ENCODE data around the gene MAPRE2.

Gene MAPRE2

GRCh38 chr18:35061336-35061735 lies 20.1 kb downstream of the MAPRE2 start:
- peak overlapping the region; percentile 33 for H3K27ac ChIP-seq (replicated peaks; ENCODE audit: low read length)
- WGBS, 2 donors (ENCODE audit: extremely low coverage in 2 of 2, insufficient read length in 2 of 2, insufficient replicate concordance in 1 of 2) = no CpG with 5 or more reads among the region's 7 CpGs
- H2BK5ac ChIP-seq (ENCODE audit: low read length) = no peak overlapping the region
- H4K91ac ChIP-seq (ENCODE audit: low read depth, low read length, poor library complexity) = no peak overlapping the region
- H2BK15ac ChIP-seq (ENCODE audit: low read length) = no peak overlapping the region
- H2AK5ac ChIP-seq (ENCODE audit: low read depth, low read length) = no peak overlapping the region
- no peak overlapping the region for H3K14ac ChIP-seq (ENCODE audit: low read length)
- no peak overlapping the region for H2BK120ac ChIP-seq (ENCODE audit: low read depth, low read length)
- H3K79me1 ChIP-seq (ENCODE audit: low read depth, low read length) = peaks cover 2% of the 10 kb centered on the region
- H3K36me3 ChIP-seq (replicated peaks in 1 of 2; ENCODE audit: control insufficient read depth in 2 of 2, insufficient read depth in 2 of 2, low read length in 2 of 2) = no peaks in the 10 kb centered on the region
- no peak overlapping the region for H3K4me2 ChIP-seq (ENCODE audit: insufficient read depth, low read length, poor library complexity, severe bottlenecking)
- no peaks in the 10 kb centered on the region for H3K27me3 ChIP-seq (ENCODE audit: control insufficient read depth in 3 of 3, insufficient read depth in 3 of 3, low read depth in 1 of 3, low read length in 3 of 3)
- DNase-seq (ENCODE audit: low spot score) = no peak
- H3K4me1 ChIP-seq (ENCODE audit: control insufficient read depth in 2 of 2, insufficient read depth in 1 of 2, low read depth in 1 of 2, low read length in 2 of 2) = peaks cover 10 to 15% of the 10 kb centered on the region in 2 donors
- no peak overlapping the region for H3K4ac ChIP-seq (ENCODE audit: low read length)
- no peak overlapping the region for H3K9ac ChIP-seq (ENCODE audit: low read depth, low read length, poor library complexity)
- no peak overlapping the region for H3K4me3 ChIP-seq (ENCODE audit: low read length in 2 of 2)
- H2AFZ ChIP-seq (ENCODE audit: low read length) = peak overlapping the region; percentile 46
- no peak overlapping the region for H3K18ac ChIP-seq (ENCODE audit: low read length)
- no peak overlapping the region for H2BK12ac ChIP-seq (ENCODE audit: low read length)
- H3K23ac ChIP-seq (ENCODE audit: low read depth, low read length, poor library complexity) = no peak overlapping the region
- no peaks in the 10 kb centered on the region for H3K9me3 ChIP-seq (replicated peaks in 1 of 2; ENCODE audit: control insufficient read depth in 2 of 2, insufficient read depth in 1 of 2, low read depth in 1 of 2, low read length in 2 of 2)
- H4K8ac ChIP-seq (ENCODE audit: low read depth, low read length) = no peak overlapping the region

GRCh38 chr18:35061804-35062203 lies 20.6 kb downstream of the MAPRE2 start:
- Histone ChIP-seq H4K8ac (ENCODE audit: low read depth, low read length) (no peak overlapping the region), H2BK12ac (ENCODE audit: low read length) (no peak overlapping the region), H4K91ac (ENCODE audit: low read depth, low read length, poor library complexity) (no peak overlapping the region), H3K4ac (ENCODE audit: low read length) (no peak overlapping the region), H2BK120ac (ENCODE audit: low read depth, low read length) (no peak overlapping the region), H3K4me3 (ENCODE audit: low read length in 2 of 2) (no peak overlapping the region), H3K23ac (ENCODE audit: low read depth, low read length, poor library complexity) (no peak overlapping the region), H2AFZ (ENCODE audit: low read length) (peak overlapping the region; percentile 46), H3K9ac (ENCODE audit: low read depth, low read length, poor library complexity) (no peak overlapping the region), H2BK15ac (ENCODE audit: low read length) (no peak overlapping the region), H3K79me1 (ENCODE audit: low read depth, low read length) (peaks cover 2% of the 10 kb centered on the region), H3K18ac (ENCODE audit: low read length) (no peak overlapping the region), H3K9me3 (replicated peaks in 1 of 2; ENCODE audit: control insufficient read depth in 2 of 2, insufficient read depth in 1 of 2, low read depth in 1 of 2, low read length in 2 of 2) (no peaks in the 10 kb centered on the region), H2BK5ac (ENCODE audit: low read length) (no peak overlapping the region), H3K27me3 (ENCODE audit: control insufficient read depth in 3 of 3, insufficient read depth in 3 of 3, low read depth in 1 of 3, low read length in 3 of 3) (no peaks in the 10 kb centered on the region), H3K14ac (ENCODE audit: low read length) (no peak overlapping the region), H2AK5ac (ENCODE audit: low read depth, low read length) (no peak overlapping the region), H3K36me3 (replicated peaks in 1 of 2; ENCODE audit: control insufficient read depth in 2 of 2, insufficient read depth in 2 of 2, low read length in 2 of 2) (no peaks in the 10 kb centered on the region), H3K4me2 (ENCODE audit: insufficient read depth, low read length, poor library complexity, severe bottlenecking) (no peak overlapping the region), H3K27ac (replicated peaks; ENCODE audit: low read length) (peak overlapping the region; percentile 33), H3K4me1 (ENCODE audit: control insufficient read depth in 2 of 2, insufficient read depth in 1 of 2, low read depth in 1 of 2, low read length in 2 of 2) (peaks cover 10 to 15% of the 10 kb centered on the region in 2 donors)
- no peak for DNase-seq (ENCODE audit: low spot score)
- WGBS, 2 donors (ENCODE audit: extremely low coverage in 2 of 2, insufficient read length in 2 of 2, insufficient replicate concordance in 1 of 2) = no CpG with 5 or more reads among the region's 7 CpGs

- no peak overlapping the region for H2BK12ac ChIP-seq (ENCODE audit: low read length)
- H3K18ac ChIP-seq (ENCODE audit: low read length) = no peak overlapping the region
- H2AK5ac ChIP-seq (ENCODE audit: low read depth, low read length) = no peak overlapping the region
- H3K14ac ChIP-seq (ENCODE audit: low read length) = no peak overlapping the region
- H4K8ac ChIP-seq (ENCODE audit: low read depth, low read length) = no peak overlapping the region
- H3K9me3 ChIP-seq (replicated peaks in 1 of 2; ENCODE audit: control insufficient read depth in 2 of 2, insufficient read depth in 1 of 2, low read depth in 1 of 2, low read length in 2 of 2) = no peaks in the 10 kb centered on the region
- no peaks in the 10 kb centered on the region for H3K27me3 ChIP-seq (ENCODE audit: control insufficient read depth in 3 of 3, insufficient read depth in 3 of 3, low read depth in 1 of 3, low read length in 3 of 3)
- H3K27ac ChIP-seq (replicated peaks; ENCODE audit: low read length) = no peak overlapping the region
- DNase-seq (ENCODE audit: low spot score) = no peak
- H2BK5ac ChIP-seq (ENCODE audit: low read length) = no peak overlapping the region
- H3K4ac ChIP-seq (ENCODE audit: low read length) = no peak overlapping the region
- H3K23ac ChIP-seq (ENCODE audit: low read depth, low read length, poor library complexity) = no peak overlapping the region
- H3K4me1 ChIP-seq (ENCODE audit: control insufficient read depth in 2 of 2, insufficient read depth in 1 of 2, low read depth in 1 of 2, low read length in 2 of 2) = peaks cover 10 to 15% of the 10 kb centered on the region in 2 donors
- no peaks in the 10 kb centered on the region for H3K36me3 ChIP-seq (replicated peaks in 1 of 2; ENCODE audit: control insufficient read depth in 2 of 2, insufficient read depth in 2 of 2, low read length in 2 of 2)
- WGBS, 2 donors (ENCODE audit: extremely low coverage in 2 of 2, insufficient read length in 2 of 2, insufficient replicate concordance in 1 of 2) = no CpG with 5 or more reads among the region's 5 CpGs
- peaks cover 2% of the 10 kb centered on the region for H3K79me1 ChIP-seq (ENCODE audit: low read depth, low read length)
- no peak overlapping the region for H2BK120ac ChIP-seq (ENCODE audit: low read depth, low read length)
- no peak overlapping the region for H3K4me3 ChIP-seq (ENCODE audit: low read length in 2 of 2)
- H2AFZ ChIP-seq (ENCODE audit: low read length) = no peak overlapping the region
- no peak overlapping the region for H4K91ac ChIP-seq (ENCODE audit: low read depth, low read length, poor library complexity)
- H3K9ac ChIP-seq (ENCODE audit: low read depth, low read length, poor library complexity) = no peak overlapping the region
- H3K4me2 ChIP-seq (ENCODE audit: insufficient read depth, low read length, poor library complexity, severe bottlenecking) = no peak overlapping the region
- H2BK15ac ChIP-seq (ENCODE audit: low read length) = no peak overlapping the region
Observed at GRCh38 chr18:35062408-35062807, 21.2 kb downstream of the MAPRE2 start.

- Histone ChIP-seq H2AK5ac (ENCODE audit: low read depth, low read length) (no peak overlapping the region), H4K8ac (ENCODE audit: low read depth, low read length) (no peak overlapping the region), H2BK15ac (ENCODE audit: low read length) (no peak overlapping the region), H3K23ac (ENCODE audit: low read depth, low read length, poor library complexity) (no peak overlapping the region), H2BK120ac (ENCODE audit: low read depth, low read length) (no peak overlapping the region), H2BK12ac (ENCODE audit: low read length) (no peak overlapping the region), H3K79me1 (ENCODE audit: low read depth, low read length) (peaks cover 2% of the 10 kb centered on the region), H2AFZ (ENCODE audit: low read length) (no peak overlapping the region), H3K9me3 (replicated peaks in 1 of 2; ENCODE audit: control insufficient read depth in 2 of 2, insufficient read depth in 1 of 2, low read depth in 1 of 2, low read length in 2 of 2) (no peaks in the 10 kb centered on the region), H3K4me3 (ENCODE audit: low read length in 2 of 2) (no peak overlapping the region), H3K27ac (replicated peaks; ENCODE audit: low read length) (no peak overlapping the region), H3K4me2 (ENCODE audit: insufficient read depth, low read length, poor library complexity, severe bottlenecking) (no peak overlapping the region), H3K27me3 (ENCODE audit: control insufficient read depth in 3 of 3, insufficient read depth in 3 of 3, low read depth in 1 of 3, low read length in 3 of 3) (no peaks in the 10 kb centered on the region), H3K18ac (ENCODE audit: low read length) (no peak overlapping the region), H3K4ac (ENCODE audit: low read length) (no peak overlapping the region), H2BK5ac (ENCODE audit: low read length) (no peak overlapping the region), H3K4me1 (ENCODE audit: control insufficient read depth in 2 of 2, insufficient read depth in 1 of 2, low read depth in 1 of 2, low read length in 2 of 2) (peaks cover 10 to 15% of the 10 kb centered on the region in 2 donors), H3K9ac (ENCODE audit: low read depth, low read length, poor library complexity) (no peak overlapping the region), H3K36me3 (replicated peaks in 1 of 2; ENCODE audit: control insufficient read depth in 2 of 2, insufficient read depth in 2 of 2, low read length in 2 of 2) (no peaks in the 10 kb centered on the region), H3K14ac (ENCODE audit: low read length) (no peak overlapping the region), H4K91ac (ENCODE audit: low read depth, low read length, poor library complexity) (no peak overlapping the region)
- no peak for DNase-seq (ENCODE audit: low spot score)
- WGBS, 2 donors (ENCODE audit: extremely low coverage in 2 of 2, insufficient read length in 2 of 2, insufficient replicate concordance in 1 of 2) = no CpG with 5 or more reads among the region's 4 CpGs
Observed at GRCh38 chr18:35063875-35064690, 22.9 kb downstream of the MAPRE2 start.
